Neural cell (in vitro differentiated cells): ENCODE results near the gene PHETA2. TPM values are rescaled to one million over a fixed set of nuclear protein-coding genes. Genes with fewer than 3 reads are reported as not detected.

Experiments
- H2AFZ ChIP-seq: fragments of 200-600, 300-800 bp; sonication (generic), shearing (Covaris generic); 2 replicates; pipeline ENCODE4 v1.6.0; 2014; ENCODE audit warnings: low read depth, mild to moderate bottlenecking, antibody characterized with exemption, low read length, moderate library complexity
- H3F3A ChIP-seq: fragments of 200-600 bp; shearing (Covaris generic); 2 replicates; pipeline ENCODE4 v1.6.1; 2016; ENCODE audit warnings: mild to moderate bottlenecking, moderate library complexity, mixed read lengths, antibody characterized with exemption, low read length; ENCODE audit not compliant: insufficient read depth, poor library complexity, severe bottlenecking
- H3K27ac ChIP-seq: fragments of 200-600, 300-800 bp; sonication (generic), shearing (Covaris generic); 2 replicates; pipeline ENCODE4 v1.5.1; 2014; ENCODE audit warnings: mild to moderate bottlenecking, low read length, moderate library complexity
- H3K27me3 ChIP-seq: fragments of 300-800, 200-600 bp; sonication (generic), shearing (Covaris generic); 2 replicates; pipeline ENCODE4 v1.6.0; 2014; ENCODE audit warnings: mild to moderate bottlenecking, low read depth, low read length, moderate library complexity; ENCODE audit not compliant: insufficient read depth
- H3K36me3 ChIP-seq: fragments of 300-800, 200-600 bp; sonication (generic), shearing (Covaris generic); 2 replicates; pipeline ENCODE4 v1.5.1; 2014; ENCODE audit warnings: mild to moderate bottlenecking, antibody characterized with exemption, low read length, moderate library complexity; ENCODE audit not compliant: insufficient read depth
- H3K4me2 ChIP-seq: fragments of 300-800, 200-600 bp; sonication (generic), shearing (Covaris generic); 2 replicates; pipeline ENCODE4 v1.6.0; 2014; ENCODE audit warnings: mild to moderate bottlenecking, low read length
- H3K4me3 ChIP-seq: fragments of 300-800, 200-600 bp; sonication (generic), shearing (Covaris generic); 2 replicates; pipeline ENCODE4 v1.5.1; 2014; ENCODE audit warnings: mild to moderate bottlenecking, low read length, moderate library complexity
- H3K79me2 ChIP-seq: fragments of 200-600 bp; shearing (Covaris generic); replicated peaks from 2 replicates; pipeline ENCODE4 v1.6.0; 2014; ENCODE audit warnings: mild to moderate bottlenecking, low read length, moderate library complexity; ENCODE audit not compliant: insufficient read depth
- H3K9ac ChIP-seq: fragments of 300-800, 200-600 bp; sonication (generic), shearing (Covaris generic); 2 replicates; pipeline ENCODE4 v1.6.1; 2016; ENCODE audit warnings: mild to moderate bottlenecking, low read length, mixed read lengths
- H3K9me2 ChIP-seq: fragments of 200-600 bp; shearing (Covaris generic); 2 replicates; pipeline ENCODE4 v1.6.1; 2016; ENCODE audit warnings: mild to moderate bottlenecking, low read length, mixed read lengths; ENCODE audit not compliant: insufficient read depth
- H3K9me3 ChIP-seq: fragments of 200-600, 300-800 bp; sonication (generic), shearing (Covaris generic); 2 replicates; pipeline ENCODE4 v1.6.1; 2016; ENCODE audit warnings: mild to moderate bottlenecking, mixed run types, low read length, moderate library complexity, mixed read lengths
- H4K20me1 ChIP-seq: fragments of 200-600 bp; shearing (Covaris generic); 2 replicates; pipeline ENCODE4 v1.6.1; 2016; ENCODE audit warnings: mild to moderate bottlenecking, mixed run types; ENCODE audit not compliant: insufficient read depth
- EP300 ChIP-seq: fragments of 450-650 bp; conservative IDR thresholded peaks from 2 replicates; pipeline ENCODE4 v1.6.1; 2014; ENCODE audit warnings: antibody characterized with exemption, mild to moderate bottlenecking, moderate library complexity; ENCODE audit not compliant: poor library complexity, severe bottlenecking
- EZH2 ChIP-seq: fragments of 200-600, 300-800 bp; shearing (Covaris generic), sonication (generic); IDR thresholded peaks from 2 replicates; pipeline ENCODE4 v1.6.1; 2014; ENCODE audit warnings: antibody characterized with exemption, low read length, borderline replicate concordance, mild to moderate bottlenecking; ENCODE audit not compliant: insufficient read depth, poor library complexity, severe bottlenecking
- MXI1 ChIP-seq: fragments of 450-650 bp; conservative IDR thresholded peaks from 2 replicates; pipeline ENCODE4 v1.6.1; 2014; ENCODE audit warnings: antibody characterized with exemption, mild to moderate bottlenecking; ENCODE audit not compliant: poor library complexity, severe bottlenecking
- POLR2AphosphoS5 ChIP-seq: IDR thresholded peaks from 2 replicates; pipeline ENCODE4 v1.6.1; 2012
- RAD21 ChIP-seq: fragments of 450-650 bp; conservative IDR thresholded peaks from 2 replicates; pipeline ENCODE4 v1.6.1; 2014; ENCODE audit warnings: antibody characterized with exemption, mild to moderate bottlenecking, moderate library complexity
- SMC3 ChIP-seq: fragments of 450-650 bp; conservative IDR thresholded peaks from 2 replicates; pipeline ENCODE4 v1.6.1; 2014; ENCODE audit warnings: antibody characterized with exemption, mild to moderate bottlenecking, moderate library complexity; ENCODE audit not compliant: poor library complexity
- TAF1 ChIP-seq: IDR thresholded peaks from 2 replicates; pipeline ENCODE4 v1.6.1; 2012; ENCODE audit warnings: low read depth
- polyA minus RNA-seq: library from RNA; depleted of rRNA, polyadenylated mRNA; stranded (reverse); fragments of >200 nt; gene quantifications from 2 replicates; pipeline ENCODE4 v1.2.3, GENCODE V29; 2014
- polyA plus RNA-seq: library from polyadenylated mRNA; depleted of rRNA; stranded (reverse); fragments of >200 nt; gene quantifications from 2 replicates; pipeline ENCODE4 v1.2.3, GENCODE V29; 2014
- TF ChIP-seq, protein P1 (sequence below): IDR thresholded peaks from 2 replicates; pipeline ENCODE4 v1.6.1; 2012; ENCODE audit warnings: borderline replicate concordance
- TF ChIP-seq, protein P2 (sequence below): fragments of 450-650 bp; IDR thresholded peaks from 2 replicates; pipeline ENCODE4 v1.5.1; 2014; ENCODE audit warnings: antibody characterized with exemption, mild to moderate bottlenecking, moderate library complexity; ENCODE audit not compliant: poor library complexity, severe bottlenecking

PHETA2 gene, protein sequence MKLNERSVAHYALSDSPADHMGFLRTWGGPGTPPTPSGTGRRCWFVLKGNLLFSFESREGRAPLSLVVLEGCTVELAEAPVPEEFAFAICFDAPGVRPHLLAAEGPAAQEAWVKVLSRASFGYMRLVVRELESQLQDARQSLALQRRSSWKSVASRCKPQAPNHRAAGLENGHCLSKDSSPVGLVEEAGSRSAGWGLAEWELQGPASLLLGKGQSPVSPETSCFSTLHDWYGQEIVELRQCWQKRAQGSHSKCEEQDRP
- polyA plus RNA-seq: 0.22 and 0.42 TPM in 2 replicates
- polyA minus RNA-seq: not detected in 2 replicates

DNA sequence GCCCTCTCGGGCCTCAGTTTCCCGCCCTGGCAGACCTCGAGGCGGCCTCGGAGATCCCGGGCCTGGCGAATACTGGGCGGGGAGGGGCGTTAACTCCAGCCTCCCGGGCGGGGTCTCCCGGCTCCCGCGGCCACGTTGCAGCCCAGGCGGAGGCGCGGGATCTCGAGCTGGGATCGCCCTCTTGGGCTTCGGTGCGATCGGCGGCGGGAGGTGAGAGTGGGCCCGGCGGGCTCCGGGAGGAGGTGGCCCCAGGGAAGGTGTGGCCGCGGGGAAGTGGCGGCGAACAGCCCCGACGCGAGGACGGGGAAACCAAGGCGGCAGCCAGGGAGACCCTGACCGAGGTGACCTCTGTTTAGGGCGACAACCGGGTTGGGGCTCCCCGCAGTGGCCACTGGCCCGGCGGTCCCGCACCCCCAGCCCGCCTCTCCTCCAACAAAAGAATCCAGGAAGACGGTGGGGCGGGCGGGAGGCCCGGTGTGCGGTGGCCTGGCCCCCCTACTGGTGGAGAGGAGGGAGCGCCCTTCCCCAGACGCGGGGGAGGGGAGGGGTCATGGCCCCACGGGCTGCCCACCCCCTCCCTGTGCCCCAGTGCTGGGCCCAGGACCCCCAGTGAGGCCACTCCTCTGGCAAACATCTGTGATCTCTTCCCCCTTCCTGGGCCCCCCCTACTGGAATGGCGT is at the start of gene PHETA2:
PHETA2 (plus strand) TSS at position 117 of the 680 bp plus-strand sequence. CDS start 3,046 bp downstream, outside the sequence.
- TF ChIP-seq EZH2 (no peak), RAD21 (no peak), TAF1 (no peak), EP300 (no peak), SMC3 (no peak), POLR2AphosphoS5 (no peak), MXI1 (no peak)
- TF ChIP-seq, protein P1, sequence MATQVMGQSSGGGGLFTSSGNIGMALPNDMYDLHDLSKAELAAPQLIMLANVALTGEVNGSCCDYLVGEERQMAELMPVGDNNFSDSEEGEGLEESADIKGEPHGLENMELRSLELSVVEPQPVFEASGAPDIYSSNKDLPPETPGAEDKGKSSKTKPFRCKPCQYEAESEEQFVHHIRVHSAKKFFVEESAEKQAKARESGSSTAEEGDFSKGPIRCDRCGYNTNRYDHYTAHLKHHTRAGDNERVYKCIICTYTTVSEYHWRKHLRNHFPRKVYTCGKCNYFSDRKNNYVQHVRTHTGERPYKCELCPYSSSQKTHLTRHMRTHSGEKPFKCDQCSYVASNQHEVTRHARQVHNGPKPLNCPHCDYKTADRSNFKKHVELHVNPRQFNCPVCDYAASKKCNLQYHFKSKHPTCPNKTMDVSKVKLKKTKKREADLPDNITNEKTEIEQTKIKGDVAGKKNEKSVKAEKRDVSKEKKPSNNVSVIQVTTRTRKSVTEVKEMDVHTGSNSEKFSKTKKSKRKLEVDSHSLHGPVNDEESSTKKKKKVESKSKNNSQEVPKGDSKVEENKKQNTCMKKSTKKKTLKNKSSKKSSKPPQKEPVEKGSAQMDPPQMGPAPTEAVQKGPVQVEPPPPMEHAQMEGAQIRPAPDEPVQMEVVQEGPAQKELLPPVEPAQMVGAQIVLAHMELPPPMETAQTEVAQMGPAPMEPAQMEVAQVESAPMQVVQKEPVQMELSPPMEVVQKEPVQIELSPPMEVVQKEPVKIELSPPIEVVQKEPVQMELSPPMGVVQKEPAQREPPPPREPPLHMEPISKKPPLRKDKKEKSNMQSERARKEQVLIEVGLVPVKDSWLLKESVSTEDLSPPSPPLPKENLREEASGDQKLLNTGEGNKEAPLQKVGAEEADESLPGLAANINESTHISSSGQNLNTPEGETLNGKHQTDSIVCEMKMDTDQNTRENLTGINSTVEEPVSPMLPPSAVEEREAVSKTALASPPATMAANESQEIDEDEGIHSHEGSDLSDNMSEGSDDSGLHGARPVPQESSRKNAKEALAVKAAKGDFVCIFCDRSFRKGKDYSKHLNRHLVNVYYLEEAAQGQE: no peak
- TF ChIP-seq, protein P2, sequence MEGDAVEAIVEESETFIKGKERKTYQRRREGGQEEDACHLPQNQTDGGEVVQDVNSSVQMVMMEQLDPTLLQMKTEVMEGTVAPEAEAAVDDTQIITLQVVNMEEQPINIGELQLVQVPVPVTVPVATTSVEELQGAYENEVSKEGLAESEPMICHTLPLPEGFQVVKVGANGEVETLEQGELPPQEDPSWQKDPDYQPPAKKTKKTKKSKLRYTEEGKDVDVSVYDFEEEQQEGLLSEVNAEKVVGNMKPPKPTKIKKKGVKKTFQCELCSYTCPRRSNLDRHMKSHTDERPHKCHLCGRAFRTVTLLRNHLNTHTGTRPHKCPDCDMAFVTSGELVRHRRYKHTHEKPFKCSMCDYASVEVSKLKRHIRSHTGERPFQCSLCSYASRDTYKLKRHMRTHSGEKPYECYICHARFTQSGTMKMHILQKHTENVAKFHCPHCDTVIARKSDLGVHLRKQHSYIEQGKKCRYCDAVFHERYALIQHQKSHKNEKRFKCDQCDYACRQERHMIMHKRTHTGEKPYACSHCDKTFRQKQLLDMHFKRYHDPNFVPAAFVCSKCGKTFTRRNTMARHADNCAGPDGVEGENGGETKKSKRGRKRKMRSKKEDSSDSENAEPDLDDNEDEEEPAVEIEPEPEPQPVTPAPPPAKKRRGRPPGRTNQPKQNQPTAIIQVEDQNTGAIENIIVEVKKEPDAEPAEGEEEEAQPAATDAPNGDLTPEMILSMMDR: no peak
- Histone ChIP-seq H3K9me3 (no peaks in the 10 kb centered on the region), H3F3A (peaks cover 5% of the 10 kb centered on the region), H3K27ac (no peak within 1 kb of the TSS), H3K9me2 (no peaks in the 10 kb centered on the region), H3K79me2 (no peaks in the 10 kb centered on the region), H2AFZ (no peak within 1 kb of the TSS), H3K27me3 (no peaks in the 10 kb centered on the region), H3K9ac (no peak within 1 kb of the TSS), H3K4me3 (no peak within 1 kb of the TSS), H3K4me2 (no peak within 1 kb of the TSS), H4K20me1 (no peaks in the 10 kb centered on the region), H3K36me3 (no peaks in the 10 kb centered on the region)

DNA sequence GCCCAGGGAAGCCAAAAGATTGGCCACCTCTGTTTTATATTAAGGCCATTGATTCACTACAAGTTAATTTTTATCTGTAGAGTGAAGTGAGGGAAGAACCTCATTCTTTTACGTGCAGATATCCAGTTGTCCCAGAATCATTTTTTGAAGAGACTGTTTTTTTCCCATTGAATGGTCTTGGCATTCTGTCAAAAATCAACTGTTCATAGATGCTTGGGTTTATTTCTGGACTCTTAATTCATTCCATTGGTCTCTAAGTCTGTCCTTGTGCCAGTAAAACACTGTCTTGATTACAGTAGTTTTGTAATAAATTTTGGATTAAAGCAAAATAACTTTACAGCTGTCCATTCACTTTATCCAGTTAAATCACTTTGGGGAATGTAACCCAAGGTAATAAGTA is 48.6 kb upstream of the PHETA2 start:
- Histone ChIP-seq H3K27ac (no peak overlapping the region), H3F3A (no peaks in the 10 kb centered on the region), H3K4me3 (no peak overlapping the region), H3K79me2 (no peaks in the 10 kb centered on the region), H3K9ac (no peak overlapping the region), H2AFZ (no peak overlapping the region), H3K9me3 (no peaks in the 10 kb centered on the region), H3K4me2 (no peak overlapping the region), H3K36me3 (no peaks in the 10 kb centered on the region), H3K9me2 (no peaks in the 10 kb centered on the region), H4K20me1 (no peaks in the 10 kb centered on the region), H3K27me3 (no peaks in the 10 kb centered on the region)
- TF ChIP-seq MXI1 (no peak), SMC3 (no peak), EP300 (no peak), RAD21 (no peak), TAF1 (no peak), POLR2AphosphoS5 (no peak), EZH2 (no peak)
- TF ChIP-seq, protein P1: no peak
- TF ChIP-seq, protein P2: no peak
